HG03066 (cell line): Measurements from ENCODE around the gene CCDC60.

Source experiments
- ATAC-seq: cut with Tn5 transposase; IDR thresholded peaks from one replicate; pipeline ENCODE4 v1.9.1; 2021; ENCODE audit warnings: low read depth; ENCODE audit not compliant: unreplicated experiment

Gene CCDC60

GRCh38 chr12:119501052-119501451 is 166.5 kb downstream of the CCDC60 start:
- no peak for ATAC-seq

- ATAC-seq: no peak
Measured at GRCh38 chr12:119505001-119505400, 170.5 kb downstream of the CCDC60 start.

- no peak for ATAC-seq
Measured at GRCh38 chr12:119512772-119513497, 178.4 kb downstream of the CCDC60 start.

- ATAC-seq: no peak
Measured at GRCh38 chr12:119528241-119528640, 193.7 kb downstream of the CCDC60 start.

- no peak for ATAC-seq
Measured at GRCh38 chr12:119540476-119540875, 205.9 kb downstream of the CCDC60 start.

GRCh38 chr12:119544765-119545625 is 210.5 kb downstream of the CCDC60 start:
- no peak for ATAC-seq

- ATAC-seq: no peak
Measured at GRCh38 chr12:119546340-119546739, 211.8 kb downstream of the CCDC60 start.

- ATAC-seq: no peak
Measured at GRCh38 chr12:119547001-119547400, 212.5 kb downstream of the CCDC60 start.

- no peak for ATAC-seq
Measured at GRCh38 chr12:119556854-119557253, 222.3 kb downstream of the CCDC60 start.

GRCh38 chr12:119565404-119565803 is 230.9 kb downstream of the CCDC60 start:
- ATAC-seq: no peak

- ATAC-seq: no peak
Measured at GRCh38 chr12:119570771-119571170, 236.2 kb downstream of the CCDC60 start.

- no peak for ATAC-seq
Measured at GRCh38 chr12:119573086-119573485, 238.6 kb downstream of the CCDC60 start.

- no peak for ATAC-seq
Measured at GRCh38 chr12:119574255-119574654, 239.7 kb downstream of the CCDC60 start.

- no peak for ATAC-seq
Measured at GRCh38 chr12:119576118-119576810, 241.7 kb downstream of the CCDC60 start.

- ATAC-seq: no peak
Measured at GRCh38 chr12:119576915-119577314, 242.4 kb downstream of the CCDC60 start.

- ATAC-seq: no peak
Measured at GRCh38 chr12:119578112-119578511, 243.6 kb downstream of the CCDC60 start.

- ATAC-seq: no peak
Measured at GRCh38 chr12:119589097-119589496, 254.6 kb downstream of the CCDC60 start.

- no peak for ATAC-seq
Measured at GRCh38 chr12:119589634-119590033, 255.1 kb downstream of the CCDC60 start.
